Nucleus accumbens (tissue), 56 donors: ENCODE measurements around the gene ADAMTS1.

Experiments
- DNase-seq, 56 donors: peaks; one replicate each; lab custom pipeline; 2025; lab: John Stamatoyannopoulos, UW

The ADAMTS1 gene

GRCh38 chr21:26818906-26819305, 26.3 kb downstream of the ADAMTS1 start:
- no peak for DNase-seq

DNA sequence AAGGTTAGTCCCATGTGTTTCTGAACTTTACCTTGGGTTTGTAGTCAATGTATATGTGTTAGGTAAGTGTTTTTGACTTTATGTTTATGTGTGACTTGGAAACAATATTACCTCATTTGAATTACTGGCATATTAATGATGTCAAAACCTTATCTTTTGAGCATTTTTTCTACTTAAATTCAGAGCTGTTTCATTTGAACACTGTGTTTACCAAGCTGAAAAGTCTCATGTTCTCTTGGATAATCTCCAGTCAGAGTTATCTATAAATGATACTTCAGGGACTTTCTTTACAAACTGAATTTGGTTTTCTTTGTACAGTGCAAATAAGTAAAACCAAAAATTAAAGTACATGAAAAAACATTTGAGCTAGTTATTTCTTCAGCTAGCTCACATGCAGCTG, 30.0 kb downstream of the ADAMTS1 start:
- DNase-seq = no peak

GRCh38 chr21:26814386-26814785, 30.8 kb downstream of the ADAMTS1 start:
- no peak for DNase-seq

GRCh38 chr21:26813426-26813998, 31.7 kb downstream of the ADAMTS1 start:
- DNase-seq = no peak

DNA sequence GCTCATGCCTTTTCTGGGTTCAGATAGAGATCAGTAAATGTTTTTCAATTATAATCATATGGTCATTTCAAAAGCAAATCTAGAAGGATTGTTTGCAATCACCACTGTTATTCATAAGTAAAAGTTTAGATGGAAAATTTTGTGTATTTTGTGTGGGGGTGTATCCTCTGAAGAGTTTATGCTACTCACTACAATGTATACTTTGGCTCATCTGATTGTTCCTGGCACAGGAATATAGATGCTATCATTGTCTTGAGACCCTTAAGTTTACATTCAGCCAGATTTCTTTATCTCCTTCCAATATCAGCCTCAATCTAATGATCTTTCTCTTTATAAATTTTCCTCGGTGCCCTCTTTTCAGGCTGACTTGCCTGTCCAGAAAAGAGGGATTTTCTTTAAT, 33.0 kb downstream of the ADAMTS1 start:
- no peak for DNase-seq

DNA sequence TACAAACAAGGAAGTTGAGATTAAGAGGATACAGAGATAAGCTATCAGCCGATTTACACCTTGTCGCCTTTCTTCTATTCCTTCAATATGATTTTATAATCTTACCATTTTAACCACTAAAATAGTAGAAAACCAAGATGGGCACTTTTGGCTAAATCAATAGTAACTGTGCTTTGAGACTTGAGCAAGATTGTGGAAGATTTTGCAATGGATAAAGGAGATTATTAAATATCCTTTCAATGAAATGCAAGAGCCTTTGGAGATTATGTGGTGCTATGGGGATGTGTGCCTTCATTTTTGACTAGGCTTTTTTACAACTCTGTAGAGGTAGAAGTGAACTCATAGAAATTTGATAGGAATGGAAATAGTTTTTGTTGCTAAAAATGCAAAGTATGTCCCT, 33.7 kb downstream of the ADAMTS1 start:
- DNase-seq = no peak

DNA sequence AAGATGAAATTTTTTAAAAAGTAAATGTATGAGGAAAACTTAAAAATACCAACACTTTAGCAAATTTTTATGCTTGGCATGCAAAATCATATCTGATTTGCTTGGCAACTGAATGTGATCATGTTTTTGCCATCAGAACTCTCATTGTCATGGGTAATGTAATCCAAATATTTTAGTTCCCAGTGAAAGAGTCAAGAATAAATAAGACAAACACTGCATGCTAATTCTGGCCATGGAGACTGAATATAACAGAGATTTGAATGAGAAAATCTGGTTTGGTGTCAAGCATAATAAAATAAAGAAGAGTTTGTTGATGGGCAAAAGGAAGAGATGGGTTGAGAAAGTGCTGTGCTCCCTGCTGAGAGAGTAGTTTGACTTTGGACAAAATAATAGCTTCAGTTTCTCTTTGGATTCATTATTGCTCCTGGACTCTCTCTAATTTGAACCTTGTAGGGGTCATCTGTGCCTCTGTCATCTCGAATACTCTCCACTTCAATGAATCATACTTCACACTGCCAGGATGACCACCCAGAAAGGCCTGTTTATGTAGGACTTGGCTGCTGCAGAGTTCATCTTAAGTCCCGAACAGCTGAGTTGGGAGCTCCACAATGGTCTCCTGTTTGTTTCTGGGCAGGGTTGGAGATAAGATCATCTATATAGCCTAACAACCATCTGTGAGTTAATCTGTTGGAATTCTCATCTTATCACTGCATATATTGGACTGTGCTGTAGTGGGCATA, 34.4 kb downstream of the ADAMTS1 start:
- DNase-seq = peak in 1 of 56 donors; percentile 4

- no peak for DNase-seq
Measured at GRCh38 chr21:26810266-26810665, 34.9 kb downstream of the ADAMTS1 start.

- no peak for DNase-seq
Measured at GRCh38 chr21:26809745-26810144, 35.5 kb downstream of the ADAMTS1 start.

GRCh38 chr21:26806801-26807295, 38.4 kb downstream of the ADAMTS1 start:
- no peak for DNase-seq

DNA sequence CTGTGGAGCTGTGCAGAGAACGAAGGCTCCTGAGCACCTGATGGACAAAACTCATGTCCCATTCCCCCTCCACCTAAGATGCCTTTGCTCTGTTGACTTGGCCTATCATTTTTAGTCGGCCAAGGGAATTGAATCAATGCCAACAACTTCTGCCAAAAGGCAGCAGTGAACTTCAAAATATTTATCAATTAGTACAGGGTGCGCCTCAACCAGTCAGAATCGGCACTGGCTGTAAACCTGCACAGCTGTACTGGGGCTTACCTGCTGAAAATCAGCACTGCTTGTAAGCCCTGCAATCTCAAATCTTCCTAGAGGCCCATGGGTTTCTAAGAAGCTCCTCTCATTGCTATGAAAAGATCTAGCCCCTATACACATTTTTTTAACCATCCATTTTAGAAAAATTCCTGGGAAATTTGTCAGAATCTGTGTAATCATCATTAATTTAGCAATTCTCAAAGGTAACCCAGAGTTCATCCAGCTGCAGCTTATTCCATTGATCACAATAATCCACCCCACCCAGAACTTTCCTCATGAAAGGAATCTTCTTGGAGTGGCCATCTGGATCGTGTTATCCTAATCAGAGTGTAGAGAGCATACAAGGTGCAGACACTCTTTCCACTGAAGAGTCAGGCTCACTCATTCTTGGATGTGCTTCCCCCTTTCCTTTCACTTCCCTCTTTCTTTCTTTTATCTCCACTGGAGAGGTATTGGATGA, 40.2 kb downstream of the ADAMTS1 start:
- DNase-seq = no peak

DNA sequence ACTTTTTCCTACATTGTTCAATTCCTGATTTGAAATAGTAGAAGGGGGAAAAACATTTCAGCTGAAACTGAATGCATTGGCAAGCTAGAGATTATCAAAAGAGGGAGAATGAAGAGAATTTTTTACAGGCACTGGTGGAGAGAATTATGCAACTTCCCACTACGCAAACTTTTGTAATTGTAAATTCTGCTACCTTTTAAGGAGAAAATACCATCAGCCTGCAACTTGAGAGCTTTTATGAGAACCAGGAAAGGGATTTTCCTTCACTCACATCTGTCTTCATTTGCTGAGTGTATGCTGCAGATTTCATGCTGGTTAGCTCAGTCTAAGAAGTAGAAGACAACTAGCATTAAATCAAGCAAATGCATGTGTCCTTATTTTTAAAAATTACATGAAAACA, 43.7 kb downstream of the ADAMTS1 start:
- no peak for DNase-seq

GRCh38 chr21:26800970-26801431, 44.2 kb downstream of the ADAMTS1 start:
- no peak for DNase-seq

DNA sequence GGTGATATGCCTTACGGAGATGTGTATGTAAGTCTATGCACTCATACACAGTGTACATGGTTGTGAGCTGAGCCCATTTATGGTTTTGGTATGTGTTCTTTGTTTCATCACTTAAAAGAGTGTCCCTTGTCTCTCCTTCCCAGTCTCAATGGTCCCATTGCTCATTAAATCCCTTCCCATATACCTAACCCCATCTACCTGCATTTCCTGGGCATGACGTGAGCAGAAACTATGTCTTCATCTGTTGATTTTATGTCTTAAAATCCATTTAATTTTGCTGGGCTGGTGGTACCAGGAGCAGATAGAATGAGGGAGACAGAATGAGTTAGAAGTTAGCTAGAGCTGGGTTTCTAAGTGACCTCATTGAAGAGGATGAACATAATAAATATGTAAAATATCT, 44.8 kb downstream of the ADAMTS1 start:
- no peak for DNase-seq

GRCh38 chr21:26800001-26800400, 45.2 kb downstream of the ADAMTS1 start:
- no peak for DNase-seq

DNA sequence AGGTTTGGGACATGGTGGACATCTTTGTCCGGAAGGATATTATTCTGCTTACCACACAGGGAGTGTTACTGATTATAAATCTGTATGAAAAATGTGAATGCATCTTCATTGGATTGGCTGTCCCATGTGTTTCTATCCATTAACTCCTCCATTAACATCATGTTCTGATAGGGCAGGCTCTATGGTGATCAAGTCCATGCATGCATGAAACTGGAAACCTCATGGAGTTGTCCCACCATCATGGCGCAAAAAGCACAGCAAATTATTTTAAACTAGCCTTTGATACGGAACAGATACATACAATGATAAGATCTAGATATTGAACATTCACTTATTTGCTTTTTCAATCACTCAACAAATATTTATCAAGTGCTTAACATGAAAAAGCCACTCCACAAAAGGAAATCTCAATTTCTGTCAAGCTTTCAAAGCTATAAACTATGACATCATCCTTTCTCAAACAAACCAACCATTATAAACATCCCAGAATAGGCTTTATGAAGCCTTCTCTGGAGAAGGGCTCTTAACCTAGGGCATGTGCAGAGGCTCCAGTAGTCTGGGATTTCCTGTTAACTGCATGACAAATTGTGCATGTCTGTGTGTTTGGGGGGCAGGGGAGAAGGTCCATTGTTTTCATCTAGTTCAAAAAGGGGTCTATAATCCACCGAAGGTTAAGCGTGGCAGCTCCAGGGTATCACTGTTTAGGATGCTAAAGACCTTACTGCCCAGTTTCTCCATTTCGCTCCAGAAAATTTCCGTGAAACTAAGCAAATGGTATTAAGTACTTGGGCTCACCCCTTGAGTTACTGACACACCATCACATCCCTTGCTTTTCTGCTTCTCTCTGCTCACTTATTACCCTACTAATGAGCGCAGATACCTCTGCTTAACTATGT, 46.1 kb downstream of the ADAMTS1 start:
- no peak for DNase-seq

DNA sequence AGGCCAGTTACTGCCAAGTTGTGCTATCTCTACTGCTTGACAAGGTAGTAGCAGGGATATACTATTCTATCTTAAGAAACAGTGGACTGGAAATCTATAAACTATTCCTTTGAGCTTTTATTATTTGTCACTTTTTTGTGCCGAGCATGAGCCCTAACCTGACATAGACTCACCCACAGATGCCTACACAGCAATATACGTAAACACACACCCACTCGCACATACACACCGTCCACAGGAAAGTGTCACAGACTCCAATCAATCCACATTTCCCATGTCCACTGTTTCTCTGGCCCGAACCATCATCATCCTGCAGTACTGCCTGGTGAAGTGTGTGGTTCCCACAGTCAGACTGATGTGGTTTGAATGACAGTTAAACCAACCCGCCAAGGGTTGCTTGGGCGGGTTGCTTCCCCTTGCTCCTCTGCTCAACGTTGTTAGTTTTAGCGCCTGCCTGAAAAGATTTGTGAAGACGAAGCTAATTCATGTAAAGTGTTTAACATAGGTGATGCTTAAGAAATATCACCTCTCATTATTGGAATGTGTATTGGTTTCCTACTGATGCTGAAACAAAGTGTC, 47.2 kb downstream of the ADAMTS1 start:
- DNase-seq = no peak

DNA sequence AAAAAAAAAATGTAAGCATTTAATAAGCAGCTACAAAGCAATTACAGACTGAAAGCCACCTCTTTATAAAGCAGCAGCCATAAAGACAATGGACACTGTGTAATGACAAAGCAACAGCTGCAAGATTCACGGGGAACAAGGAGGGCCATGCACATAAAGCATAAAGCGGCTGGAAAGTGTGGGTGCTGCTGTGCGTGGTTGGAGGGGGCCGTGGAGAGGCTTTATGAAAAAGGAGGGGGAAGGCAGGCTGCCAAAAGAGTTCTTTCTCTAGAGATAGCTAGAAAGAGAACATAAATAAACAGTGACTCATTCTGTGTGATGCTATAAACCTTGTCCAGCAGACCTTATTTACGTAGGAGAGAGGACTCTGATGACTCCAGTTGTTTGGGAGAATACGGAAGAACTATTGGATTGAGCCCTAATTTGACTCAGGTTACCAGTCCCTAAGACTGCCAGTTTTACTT, 49.3 kb downstream of the ADAMTS1 start:
- peak in 51 of 56 donors; percentile 2 to 84 (median 38) for DNase-seq

- peak in 7 of 56 donors; percentile 3 to 63 (median 35) for DNase-seq
Measured at GRCh38 chr21:26795412-26795805, 49.8 kb downstream of the ADAMTS1 start.
